Lung (tissue), 12 donors: ENCODE data around the gene PSMB3. TPM values are rescaled to one million over a fixed set of nuclear protein-coding genes. Genes with fewer than 3 reads are reported as not detected.

Experiments used
- ATAC-seq: fragments of 200-7000 bp; cut with Tn5 transposase; one replicate; pipeline ENCODE4 v1.9.1; 2020; ENCODE audit warnings: moderate number of reproducible peaks; ENCODE audit not compliant: insufficient read depth, low FRiP score
- DNase-seq, 3 donors: peaks; one replicate each; pipeline ENCODE4 v3.0.0-alpha.2; 2013 to 2017
- H3K27ac ChIP-seq, 2 donors: one replicate each; pipeline ENCODE4 v1.5.1; 2013; ENCODE audit warnings: mild to moderate bottlenecking in 2 of 2, moderate library complexity in 2 of 2, control low read depth in 1 of 2, inconsistent platforms in 1 of 2, low read depth in 1 of 2, low read length in 1 of 2
- H3K27me3 ChIP-seq, 3 donors: one replicate each; pipeline ENCODE4 v1.5.1; 2013; ENCODE audit warnings: low read length in 2 of 3; ENCODE audit not compliant: control insufficient read depth in 3 of 3, insufficient read depth in 3 of 3
- H3K36me3 ChIP-seq, 4 donors: one replicate each; pipeline ENCODE4 v1.5.1; 2013; ENCODE audit warnings: low read length in 4 of 4, mild to moderate bottlenecking in 1 of 4, moderate library complexity in 1 of 4; ENCODE audit not compliant: control insufficient read depth in 4 of 4, insufficient read depth in 4 of 4
- H3K4me1 ChIP-seq, 5 donors: one replicate each; pipeline ENCODE4 v1.5.1; 2013; ENCODE audit warnings: low read length in 5 of 5, mild to moderate bottlenecking in 2 of 5, moderate library complexity in 1 of 5; ENCODE audit not compliant: control insufficient read depth in 5 of 5, insufficient read depth in 5 of 5
- H3K4me3 ChIP-seq: one replicate; pipeline ENCODE4 v1.5.1; 2013; ENCODE audit warnings: mild to moderate bottlenecking, control low read depth, moderate library complexity
- H3K9ac ChIP-seq, 2 donors: one replicate each; pipeline ENCODE4 v1.5.1; 2013; ENCODE audit warnings: low read length in 2 of 2, control low read depth in 1 of 2; ENCODE audit not compliant: insufficient read depth in 1 of 2
- H3K9me3 ChIP-seq, 4 donors: one replicate each; pipeline ENCODE4 v1.5.1; 2013; ENCODE audit warnings: low read length in 3 of 4, mild to moderate bottlenecking in 1 of 4, moderate library complexity in 1 of 4; ENCODE audit not compliant: control insufficient read depth in 4 of 4, insufficient read depth in 3 of 4
- WGBS, 2 donors: extraction: QIAGEN DNeasy Blood & Tissue Kit; methylation state at CpG; one replicate each; pipeline ENCODE4 v1.1.7; 2013; 5-methylcytosine and 5-hydroxymethylcytosine counted together
- polyA plus RNA-seq, 2 donors: library from polyadenylated mRNA; stranded (reverse); fragments of 200-250 nt; gene quantifications; one replicate each; pipeline ENCODE4 v1.2.1, GENCODE V29; 2013
- total RNA-seq, 2 donors: library from RNA; depleted of rRNA in 1 of 2; stranded (reverse); fragments of >200 nt in 1 of 2; gene quantifications; one replicate each; pipeline ENCODE4 v1.2.1, GENCODE V29; 2014 to 2021
- TF ChIP-seq, protein P1 (sequence below): IDR thresholded peaks from 2 replicates; pipeline ENCODE4 v1.5.1; 2012; ENCODE audit warnings: mild to moderate bottlenecking; ENCODE audit errors: control extremely low read depth, extremely low read depth
- donor health status: control.
- donor health status: control.
- donor health status: Bipolar disorder and iron deficiency.
- donor health status: healthy.
- donor health status: DM: yes; HTN: yes; CAD: no.

PSMB3 gene
- total and polyA plus RNA-seq, 4 donors: 81.3 to 374 (median 234) TPM

- H3K27ac ChIP-seq: no peak overlapping the region
- no peak overlapping the region for H3K9ac ChIP-seq
- no peak overlapping the region for H3K4me3 ChIP-seq
- ATAC-seq (no peak), DNase-seq (no peak)
- H3K27me3 ChIP-seq: no peaks in the 10 kb centered on the region
- peaks cover 9 to 61% (median 32%) of the 10 kb centered on the region in 4 donors for H3K36me3 ChIP-seq
- 77 to 83% methylated on average over 5 of the region's 5 CpGs for WGBS, 2 donors
- H3K4me1 ChIP-seq: peaks cover 0 to 14% (median 6%) of the 10 kb centered on the region in 5 donors
- TF ChIP-seq, protein P1, sequence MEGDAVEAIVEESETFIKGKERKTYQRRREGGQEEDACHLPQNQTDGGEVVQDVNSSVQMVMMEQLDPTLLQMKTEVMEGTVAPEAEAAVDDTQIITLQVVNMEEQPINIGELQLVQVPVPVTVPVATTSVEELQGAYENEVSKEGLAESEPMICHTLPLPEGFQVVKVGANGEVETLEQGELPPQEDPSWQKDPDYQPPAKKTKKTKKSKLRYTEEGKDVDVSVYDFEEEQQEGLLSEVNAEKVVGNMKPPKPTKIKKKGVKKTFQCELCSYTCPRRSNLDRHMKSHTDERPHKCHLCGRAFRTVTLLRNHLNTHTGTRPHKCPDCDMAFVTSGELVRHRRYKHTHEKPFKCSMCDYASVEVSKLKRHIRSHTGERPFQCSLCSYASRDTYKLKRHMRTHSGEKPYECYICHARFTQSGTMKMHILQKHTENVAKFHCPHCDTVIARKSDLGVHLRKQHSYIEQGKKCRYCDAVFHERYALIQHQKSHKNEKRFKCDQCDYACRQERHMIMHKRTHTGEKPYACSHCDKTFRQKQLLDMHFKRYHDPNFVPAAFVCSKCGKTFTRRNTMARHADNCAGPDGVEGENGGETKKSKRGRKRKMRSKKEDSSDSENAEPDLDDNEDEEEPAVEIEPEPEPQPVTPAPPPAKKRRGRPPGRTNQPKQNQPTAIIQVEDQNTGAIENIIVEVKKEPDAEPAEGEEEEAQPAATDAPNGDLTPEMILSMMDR: no peak
- no peaks in the 10 kb centered on the region for H3K9me3 ChIP-seq
Measured at GRCh38 chr17:38710985-38711384, 41.6 kb upstream of the PSMB3 start.

DNA sequence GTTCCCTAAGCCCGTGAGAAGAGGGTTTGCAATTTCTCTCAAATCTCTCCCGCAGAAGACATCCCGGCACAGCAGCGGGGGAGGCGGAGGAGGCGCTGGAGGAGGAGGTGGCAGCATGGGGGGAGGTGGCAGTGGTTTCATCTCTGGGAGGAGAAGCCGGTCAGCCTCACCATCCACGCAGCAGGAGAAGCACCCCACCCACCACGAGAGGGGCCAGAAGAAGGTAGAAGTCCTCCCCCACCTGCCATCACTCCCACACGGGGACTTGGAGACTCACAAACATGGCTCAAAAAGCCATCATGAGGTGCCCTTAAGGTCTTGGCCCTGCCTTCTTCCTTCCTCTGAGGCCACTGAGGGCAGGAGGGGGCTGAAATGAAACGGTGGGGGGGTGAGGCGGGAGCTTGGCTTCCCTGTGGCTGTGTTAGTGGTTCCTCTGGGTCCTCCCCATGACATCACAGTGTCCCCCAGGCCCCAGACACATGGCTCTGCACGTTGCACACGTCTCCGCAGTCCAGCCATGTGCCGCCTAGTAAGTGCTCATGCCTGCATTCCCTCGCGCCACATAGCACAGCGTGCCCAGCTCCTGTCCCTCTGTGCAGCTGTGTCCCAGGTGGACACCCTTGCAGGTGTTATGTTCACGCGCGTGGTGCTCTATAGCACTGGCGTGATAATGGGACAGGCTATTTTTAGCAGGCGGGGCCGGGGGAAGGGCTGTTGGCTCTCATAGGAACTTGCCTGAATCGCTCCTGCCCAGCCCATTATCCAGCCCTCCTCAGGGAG lies 40.6 kb upstream of the PSMB3 start:
- no peaks in the 10 kb centered on the region for H3K27me3 ChIP-seq
- peaks cover 0 to 14% (median 6%) of the 10 kb centered on the region in 5 donors for H3K4me1 ChIP-seq
- DNase-seq (no peak), ATAC-seq (no peak)
- 61 to 75% methylated on average over 26 of the region's 26 CpGs for WGBS, 2 donors
- H3K9me3 ChIP-seq: no peaks in the 10 kb centered on the region
- H3K9ac ChIP-seq: no peak overlapping the region
- H3K27ac ChIP-seq: no peak overlapping the region
- H3K36me3 ChIP-seq: peaks cover 12 to 71% (median 39%) of the 10 kb centered on the region in 4 donors
- TF ChIP-seq, protein P1: no peak
- no peak overlapping the region for H3K4me3 ChIP-seq

DNA sequence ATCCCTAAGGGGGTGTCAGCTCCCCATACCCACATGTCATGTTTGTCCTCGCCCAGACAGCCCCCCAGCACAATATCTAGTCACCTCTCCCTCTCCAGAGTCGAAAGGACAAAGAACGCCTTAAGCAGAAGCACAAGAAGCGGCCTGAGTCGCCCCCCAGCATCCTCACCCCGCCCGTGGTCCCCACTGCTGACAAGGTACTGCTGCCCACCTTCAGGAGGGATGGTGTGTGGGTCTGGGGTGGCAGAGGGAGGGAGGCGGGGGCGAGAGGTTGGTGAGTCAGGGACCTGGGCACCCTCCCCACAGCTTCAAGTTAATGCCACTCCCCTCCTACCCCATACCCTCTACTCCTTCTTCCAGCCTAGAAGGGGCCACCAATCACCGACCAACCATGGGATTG lies 39.9 kb upstream of the PSMB3 start:
- no peak overlapping the region for H3K9ac ChIP-seq
- no peak overlapping the region for H3K4me3 ChIP-seq
- no peak overlapping the region for H3K27ac ChIP-seq
- TF ChIP-seq, protein P1: no peak
- H3K36me3 ChIP-seq: peaks cover 18 to 76% (median 41%) of the 10 kb centered on the region in 4 donors
- peaks cover 0 to 11% (median 2%) of the 10 kb centered on the region in 5 donors for H3K4me1 ChIP-seq
- ATAC-seq (no peak), DNase-seq (no peak)
- 94% methylated on average over 10 of the region's 10 CpGs for WGBS, 2 donors
- no peaks in the 10 kb centered on the region for H3K27me3 ChIP-seq
- H3K9me3 ChIP-seq: no peaks in the 10 kb centered on the region
